BLaER1 (cell line): ENCODE measurements around the gene CREBZF.
"Not testable (repeated sequence)": the region's sequence is repeated elsewhere in the genome, so short reads cannot be mapped to it uniquely, and the experiment has no call there.

ENCODE experiments used
- H3K27ac ChIP-seq: shearing (Covaris generic); formaldehyde crosslinking; 2 replicates; pipeline ENCODE4 v1.8.1; 2022
- H3K27me3 ChIP-seq: shearing (Covaris generic); formaldehyde crosslinking; 2 replicates; pipeline ENCODE4 v1.8.1; 2022
- H3K36me3 ChIP-seq: shearing (Covaris generic); formaldehyde crosslinking; 2 replicates; pipeline ENCODE4 v1.8.1; 2022
- H3K4me1 ChIP-seq: shearing (Covaris generic); formaldehyde crosslinking; 2 replicates; pipeline ENCODE4 v1.8.1; 2022
- H3K4me2 ChIP-seq: shearing (Covaris generic); formaldehyde crosslinking; 2 replicates; pipeline ENCODE4 v1.8.1; 2022
- H3K4me3 ChIP-seq: shearing (Covaris generic); formaldehyde crosslinking; 2 replicates; pipeline ENCODE4 v1.8.1; 2022
- H3K9ac ChIP-seq: shearing (Covaris generic); formaldehyde crosslinking; 2 replicates; pipeline ENCODE4 v1.8.1; 2022
- H3K9me3 ChIP-seq: shearing (Covaris generic); formaldehyde crosslinking; 2 replicates; pipeline ENCODE4 v1.8.1; 2022
- H4K20me1 ChIP-seq: shearing (Covaris generic); formaldehyde crosslinking; 2 replicates; pipeline ENCODE4 v1.8.1; 2022
- Cebpa-rat ChIP-seq: shearing (Covaris generic); IDR thresholded peaks from 2 replicates; pipeline ENCODE4 v1.8.1; 2022

The CREBZF gene

DNA sequence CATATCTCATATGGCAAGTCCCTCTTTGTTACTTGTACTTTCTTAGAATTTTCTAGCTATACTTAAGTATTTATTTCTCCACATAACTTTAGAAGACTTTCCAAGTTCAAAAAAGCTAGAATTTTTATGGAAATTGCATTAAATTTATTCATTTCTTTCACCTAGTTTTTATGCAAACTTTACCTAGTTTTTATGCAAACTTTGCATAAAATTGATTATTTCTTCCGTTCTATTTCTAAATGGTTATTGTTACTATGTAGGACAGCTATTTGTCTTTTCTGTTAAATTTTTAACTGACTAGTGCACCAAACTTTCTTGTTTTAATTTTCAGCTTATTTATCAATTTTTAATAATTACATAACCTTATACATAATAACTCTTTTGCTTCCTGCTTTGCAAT is 3.2 kb upstream of the CREBZF start:
- Histone ChIP-seq H3K9me3 (peaks cover 4% of the 10 kb centered on the region; the same call in 1 of the 2 replicates), H3K9ac (no peak overlapping the region), H3K36me3 (0 out of 2 replicates have a peak, but pooled peaks cover under 1% of the 10 kb centered on the region), H3K27me3 (no peaks in the 10 kb centered on the region), H3K4me3 (no peak overlapping the region), H3K4me1 (peaks cover 9% of the 10 kb centered on the region; the same call in 1 of the 2 replicates), H3K4me2 (no peak overlapping the region), H4K20me1 (peaks cover 16% of the 10 kb centered on the region), H3K27ac (no peak overlapping the region)
- TF ChIP-seq Cebpa-rat: no peak

DNA sequence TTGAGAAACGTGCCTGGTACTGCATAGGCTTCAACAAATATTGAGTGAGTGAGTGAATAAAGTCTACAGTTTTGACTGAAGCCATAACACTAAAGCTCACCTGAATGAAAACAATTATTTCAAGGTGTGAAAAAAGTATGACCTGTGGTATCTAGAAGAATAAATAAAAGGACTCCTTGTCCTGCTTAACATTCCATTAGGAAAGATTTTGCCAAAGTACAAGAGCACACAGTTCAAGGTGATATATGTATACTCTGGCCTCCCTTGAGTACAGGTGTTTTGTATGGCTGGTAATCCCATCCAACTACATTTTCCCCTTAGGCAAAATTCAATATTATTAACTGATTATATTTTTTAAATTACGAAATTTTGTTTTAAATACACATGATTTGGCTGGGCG is 1.8 kb upstream of the CREBZF start:
- Histone ChIP-seq H3K27ac (no peak overlapping the region), H3K4me2 (no peak overlapping the region), H3K9ac (no peak overlapping the region), H3K9me3 (peaks cover 4% of the 10 kb centered on the region; the same call in 1 of the 2 replicates), H3K27me3 (no peaks in the 10 kb centered on the region), H4K20me1 (peaks cover 30% of the 10 kb centered on the region), H3K4me3 (no peak overlapping the region), H3K4me1 (peaks cover 18% of the 10 kb centered on the region), H3K36me3 (0 out of 2 replicates have a peak, but pooled peaks cover 3% of the 10 kb centered on the region)
- TF ChIP-seq Cebpa-rat: no peak

DNA sequence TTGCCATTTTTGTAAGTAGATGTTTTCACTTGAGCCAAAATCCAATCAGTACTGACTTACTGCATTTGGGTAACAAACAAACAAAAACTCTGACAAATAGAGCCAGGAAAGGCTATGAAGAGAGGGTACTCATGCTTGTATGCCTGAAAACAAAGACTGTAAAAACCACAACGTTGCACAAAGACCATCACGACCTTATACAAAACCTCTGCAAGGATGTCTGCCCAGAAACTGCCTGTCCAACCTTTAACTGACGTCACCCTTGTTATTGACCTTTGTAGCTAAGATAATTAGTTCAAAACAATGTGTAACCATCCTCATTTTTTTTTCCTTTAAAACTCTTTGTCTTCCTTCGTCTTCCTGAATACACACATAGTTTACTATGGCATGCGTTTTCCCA is 804 bp upstream of the CREBZF start:
- no peak for TF ChIP-seq Cebpa-rat
- Histone ChIP-seq H3K4me2 (peak overlapping the region; percentile 95), H3K27me3 (no peaks in the 10 kb centered on the region), H3K36me3 (peaks cover 4% of the 10 kb centered on the region; the same call in 1 of the 2 replicates), H3K9ac (no peak overlapping the region), H3K4me3 (peak overlapping the region; percentile 90; the same call in 1 of the 2 replicates), H3K27ac (no peak overlapping the region), H3K4me1 (peaks cover 27% of the 10 kb centered on the region), H3K9me3 (no peaks in the 10 kb centered on the region), H4K20me1 (peaks cover 40% of the 10 kb centered on the region)

DNA sequence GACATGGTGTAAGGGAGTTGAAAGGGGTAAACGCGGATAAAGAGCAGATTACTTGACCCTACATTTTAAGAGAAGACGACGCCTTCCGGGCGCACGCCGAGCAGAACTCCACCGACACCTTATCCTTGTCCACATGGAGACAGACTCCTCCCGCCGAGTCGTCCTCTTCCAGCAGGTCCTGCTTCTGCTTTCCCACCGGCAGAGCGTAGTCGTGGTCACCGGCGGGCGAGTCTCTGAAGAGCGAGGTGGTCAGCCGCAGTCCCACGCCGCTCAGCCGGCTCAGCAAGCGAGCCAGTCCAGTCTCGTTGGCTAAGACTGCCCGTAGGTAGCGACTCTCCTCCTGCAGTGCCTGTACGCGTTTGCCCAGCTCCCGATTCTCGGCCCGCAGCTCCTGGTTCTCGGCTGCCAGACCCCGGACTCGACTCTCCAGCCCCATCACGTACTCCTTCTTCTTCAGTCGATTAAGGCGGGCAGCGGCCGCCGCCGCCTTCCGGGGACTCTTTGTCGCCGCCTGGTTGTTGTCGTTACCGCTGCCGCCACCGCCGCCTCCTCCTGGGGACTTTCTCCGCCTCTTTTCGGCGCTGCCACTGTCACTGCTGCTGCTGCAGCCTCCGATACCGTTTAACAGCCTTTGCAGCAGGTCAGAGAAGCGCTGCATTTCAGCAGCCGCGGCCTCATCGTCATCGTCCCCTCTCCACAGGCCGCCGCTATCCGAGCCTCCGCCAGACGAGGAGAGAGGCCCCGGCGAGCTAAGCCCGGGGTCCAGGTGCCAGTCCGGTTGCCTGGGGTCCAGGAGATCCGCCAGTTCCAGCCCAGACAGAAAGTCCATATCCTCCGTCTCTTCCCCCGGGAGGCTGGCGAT is 945 bp downstream of the CREBZF start:
- Histone ChIP-seq H3K9ac (peak overlapping the region; percentile 98), H3K27ac (peak overlapping the region; percentile 99), H3K4me3 (peak overlapping the region; percentile 90), H3K4me2 (peak overlapping the region; percentile 95), H3K27me3 (no peaks in the 10 kb centered on the region), H4K20me1 (peaks cover 57% of the 10 kb centered on the region), H3K36me3 (peaks cover 21% of the 10 kb centered on the region), H3K4me1 (peaks cover 45% of the 10 kb centered on the region), H3K9me3 (no peaks in the 10 kb centered on the region)
- TF ChIP-seq Cebpa-rat: no peak

DNA sequence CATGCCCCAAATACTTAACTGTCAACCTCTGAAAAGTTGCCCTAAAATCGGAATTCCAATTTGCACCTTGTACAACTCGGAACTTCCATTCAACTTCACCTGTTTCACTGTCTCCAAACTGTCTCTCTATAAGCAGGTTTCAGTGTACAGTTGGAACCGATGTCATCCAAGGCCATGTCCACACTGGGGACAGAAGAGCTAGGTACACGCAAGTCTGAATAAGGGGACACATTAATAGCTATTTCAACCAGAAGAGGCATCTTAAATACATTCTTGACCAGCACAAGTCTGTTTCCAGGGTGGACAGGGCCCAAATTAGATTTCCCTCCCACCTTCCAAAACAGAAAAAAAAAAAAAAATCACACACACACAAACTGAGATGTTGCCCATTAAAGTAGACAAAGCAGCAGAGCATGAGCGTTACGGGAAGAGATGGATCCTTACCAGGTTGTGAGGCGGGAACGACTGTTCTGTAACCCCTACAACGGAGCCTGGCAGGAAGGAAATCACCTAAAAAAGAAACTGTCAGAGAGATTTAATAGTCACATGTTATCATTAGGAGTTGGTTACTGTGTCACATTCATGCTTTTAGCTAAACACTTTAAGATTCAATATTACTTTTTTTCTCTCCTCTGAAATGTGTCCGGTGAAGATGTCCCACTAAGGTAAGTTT is 1.7 kb downstream of the CREBZF start:
- peak overlapping the region; percentile 99 for H3K27ac ChIP-seq
- H3K4me2 ChIP-seq: peak overlapping the region; percentile 95
- peaks cover 46% of the 10 kb centered on the region for H3K4me1 ChIP-seq
- peak overlapping the region; percentile 98 for H3K9ac ChIP-seq
- no peak for TF ChIP-seq Cebpa-rat
- peaks cover 65% of the 10 kb centered on the region for H4K20me1 ChIP-seq
- H3K27me3 ChIP-seq: no peaks in the 10 kb centered on the region
- peaks cover 27% of the 10 kb centered on the region for H3K36me3 ChIP-seq
- H3K9me3 ChIP-seq: no peaks in the 10 kb centered on the region
- peak overlapping the region; percentile 90 for H3K4me3 ChIP-seq

DNA sequence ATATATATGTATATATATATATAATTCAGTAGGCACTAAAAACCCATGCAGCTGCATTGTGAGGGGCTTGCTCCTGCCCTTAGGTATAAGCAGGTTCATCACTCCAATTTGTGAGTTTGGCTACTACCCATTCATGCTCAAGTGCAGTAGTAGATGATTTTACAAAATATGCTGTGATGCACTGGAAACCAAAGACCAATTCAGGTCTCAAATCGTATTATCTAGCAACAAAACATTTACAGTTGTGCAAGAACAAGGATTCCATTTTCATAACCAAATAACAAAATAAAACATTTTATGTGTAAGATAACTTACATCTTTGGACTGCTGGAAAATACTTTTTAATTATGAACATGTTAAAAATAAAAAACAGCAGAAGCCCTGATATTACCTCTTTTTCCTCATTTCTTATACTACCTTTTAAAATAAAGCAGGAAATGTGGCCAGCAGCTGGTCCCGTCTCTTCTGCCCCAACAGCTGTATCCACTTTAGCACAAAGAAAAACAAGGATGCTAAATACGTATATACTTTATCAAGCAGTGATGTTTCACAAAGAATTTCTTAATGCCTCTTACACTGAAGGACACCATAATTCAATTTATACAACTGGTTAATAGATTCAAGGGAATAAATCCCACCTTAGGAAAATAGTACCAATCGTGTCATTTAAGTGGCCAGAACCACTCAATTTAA is 2.8 kb downstream of the CREBZF start:
- Histone ChIP-seq H3K4me1 (peaks cover 46% of the 10 kb centered on the region), H4K20me1 (peaks cover 76% of the 10 kb centered on the region), H3K36me3 (peaks cover 38% of the 10 kb centered on the region), H3K27ac (no peak overlapping the region), H3K9me3 (no peaks in the 10 kb centered on the region), H3K27me3 (no peaks in the 10 kb centered on the region), H3K4me3 (peak overlapping the region; percentile 90), H3K9ac (peak overlapping the region; percentile 98), H3K4me2 (peak overlapping the region; percentile 95)
- TF ChIP-seq Cebpa-rat: no peak

DNA sequence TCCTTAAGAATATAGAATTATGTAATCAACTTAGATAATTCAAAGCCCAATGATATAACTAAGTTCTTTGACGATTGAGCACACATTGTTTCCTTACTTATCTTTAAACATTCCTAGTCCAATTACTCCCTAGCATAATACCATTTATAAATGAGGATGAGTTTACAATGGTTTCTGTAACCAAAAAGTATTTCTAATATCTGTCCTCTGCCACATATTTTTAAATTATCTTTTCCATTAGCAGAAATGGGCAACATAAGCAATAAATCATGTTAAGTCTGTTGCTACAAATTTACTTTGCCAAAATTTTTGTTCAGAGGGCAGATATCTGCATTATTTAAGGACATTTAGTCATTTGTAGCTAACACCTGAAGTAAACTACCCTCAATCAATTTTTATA is 6.7 kb downstream of the CREBZF start:
- Histone ChIP-seq H3K27ac (no peak overlapping the region), H3K36me3 (peaks cover 72% of the 10 kb centered on the region)

DNA sequence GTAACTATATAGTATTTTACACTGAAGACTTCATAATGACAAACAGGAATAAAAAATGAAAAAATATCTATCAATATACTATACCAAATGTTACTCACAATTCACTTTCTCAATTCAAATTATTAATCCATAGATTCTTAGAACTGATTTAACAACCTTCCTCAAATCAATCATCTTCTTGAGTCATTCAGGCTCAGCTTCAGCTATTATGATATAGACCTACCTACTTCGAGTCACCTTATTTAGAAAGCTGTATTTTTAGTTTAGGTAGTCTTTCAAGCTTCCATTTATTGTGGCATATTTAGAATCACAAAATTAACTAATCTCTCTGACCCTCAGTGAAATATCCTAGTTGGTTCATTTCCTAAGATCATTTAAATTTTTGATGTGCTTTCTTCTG is 8.2 kb downstream of the CREBZF start:
- Histone ChIP-seq H3K9me3 (no peaks in the 10 kb centered on the region), H3K27me3 (no peaks in the 10 kb centered on the region), H3K9ac (no peak overlapping the region), H4K20me1 (peaks cover 97% of the 10 kb centered on the region), H3K36me3 (peaks cover 75% of the 10 kb centered on the region), H3K4me1 (peaks cover 30% of the 10 kb centered on the region), H3K27ac (no peak overlapping the region), H3K4me3 (no peak overlapping the region), H3K4me2 (no peak overlapping the region)
- TF ChIP-seq Cebpa-rat: no peak

More for the DNA sequence above, 6.7 kb downstream of the CREBZF start:
- H3K4me3 ChIP-seq: no peak overlapping the region
- no peak for TF ChIP-seq Cebpa-rat
- peaks cover 97% of the 10 kb centered on the region for H4K20me1 ChIP-seq
- H3K4me1 ChIP-seq: peaks cover 38% of the 10 kb centered on the region
- no peaks in the 10 kb centered on the region for H3K27me3 ChIP-seq
- H3K9ac ChIP-seq: no peak overlapping the region
- H3K4me2 ChIP-seq: no peak overlapping the region
- no peaks in the 10 kb centered on the region for H3K9me3 ChIP-seq

DNA sequence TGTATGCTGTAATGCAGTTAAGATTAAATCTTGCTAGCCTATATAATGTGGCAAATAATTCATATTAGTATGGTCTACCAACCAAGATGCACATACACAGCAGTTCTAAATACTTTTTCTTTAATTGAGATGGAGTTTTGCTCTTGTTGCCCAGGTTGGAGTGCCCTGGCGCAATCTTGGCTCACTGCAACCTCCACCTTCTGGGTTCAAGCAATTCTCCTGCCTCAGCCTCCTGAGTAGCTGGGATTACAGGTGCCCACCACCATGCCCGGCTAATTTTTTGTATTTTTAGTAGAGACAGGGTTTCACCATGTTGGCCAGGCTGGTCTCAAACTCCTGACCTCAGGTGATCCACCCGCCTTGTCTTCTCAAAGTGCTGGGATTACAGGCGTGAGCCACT is 10.6 kb downstream of the CREBZF start:
- H4K20me1 ChIP-seq: peaks cover 80% of the 10 kb centered on the region
- not testable (repeated sequence) for H3K4me2 ChIP-seq, H3K27me3 ChIP-seq, H3K27ac ChIP-seq, H3K9ac ChIP-seq, H3K9me3 ChIP-seq, H3K4me3 ChIP-seq
- H3K4me1 ChIP-seq: peaks cover 11% of the 10 kb centered on the region
- peaks cover 73% of the 10 kb centered on the region for H3K36me3 ChIP-seq
